NT2/D1 (cell line): ENCODE results near the gene CSRP2.

Experiments used
- DNase-seq: peaks from one replicate; pipeline ENCODE4 v3.0.0-alpha.2; 2011; ENCODE audit warnings: low read depth, low spot score
- H3K27me3 ChIP-seq: 2 replicates; pipeline ENCODE4 v1.6.0; 2011; ENCODE audit warnings: mild to moderate bottlenecking; ENCODE audit not compliant: insufficient read length, insufficient read depth
- H3K36me3 ChIP-seq: 2 replicates; pipeline ENCODE4 v1.6.1; 2011; ENCODE audit warnings: mild to moderate bottlenecking, low read length, mixed read lengths; ENCODE audit not compliant: insufficient read depth, insufficient read length
- H3K4me1 ChIP-seq: 2 replicates; pipeline ENCODE4 v1.5.1; 2011; ENCODE audit not compliant: insufficient read depth, insufficient read length
- H3K4me3 ChIP-seq: 2 replicates; pipeline ENCODE4 v1.5.1; 2011; ENCODE audit warnings: low read depth; ENCODE audit not compliant: insufficient read length
- H3K9ac ChIP-seq: 2 replicates; pipeline ENCODE4 v1.6.0; 2011; ENCODE audit warnings: low read depth; ENCODE audit not compliant: insufficient read length
- H3K9me3 ChIP-seq: 2 replicates; pipeline ENCODE4 v1.5.1; 2011; ENCODE audit warnings: mild to moderate bottlenecking, low read length; ENCODE audit not compliant: insufficient read depth
- SUZ12 ChIP-seq: IDR thresholded peaks from 2 replicates; pipeline ENCODE4 v1.6.1; 2011; ENCODE audit not compliant: insufficient read length, insufficient read depth; ENCODE audit errors: extremely low read depth
- YY1 ChIP-seq: IDR thresholded peaks from 2 replicates; pipeline ENCODE4 v1.6.1; 2011; ENCODE audit not compliant: insufficient read length, insufficient read depth
- ZNF274 ChIP-seq: IDR thresholded peaks from 2 replicates; pipeline ENCODE4 v1.6.1; 2011; ENCODE audit warnings: mild to moderate bottlenecking, low read depth, low read length

CSRP2 gene

DNA sequence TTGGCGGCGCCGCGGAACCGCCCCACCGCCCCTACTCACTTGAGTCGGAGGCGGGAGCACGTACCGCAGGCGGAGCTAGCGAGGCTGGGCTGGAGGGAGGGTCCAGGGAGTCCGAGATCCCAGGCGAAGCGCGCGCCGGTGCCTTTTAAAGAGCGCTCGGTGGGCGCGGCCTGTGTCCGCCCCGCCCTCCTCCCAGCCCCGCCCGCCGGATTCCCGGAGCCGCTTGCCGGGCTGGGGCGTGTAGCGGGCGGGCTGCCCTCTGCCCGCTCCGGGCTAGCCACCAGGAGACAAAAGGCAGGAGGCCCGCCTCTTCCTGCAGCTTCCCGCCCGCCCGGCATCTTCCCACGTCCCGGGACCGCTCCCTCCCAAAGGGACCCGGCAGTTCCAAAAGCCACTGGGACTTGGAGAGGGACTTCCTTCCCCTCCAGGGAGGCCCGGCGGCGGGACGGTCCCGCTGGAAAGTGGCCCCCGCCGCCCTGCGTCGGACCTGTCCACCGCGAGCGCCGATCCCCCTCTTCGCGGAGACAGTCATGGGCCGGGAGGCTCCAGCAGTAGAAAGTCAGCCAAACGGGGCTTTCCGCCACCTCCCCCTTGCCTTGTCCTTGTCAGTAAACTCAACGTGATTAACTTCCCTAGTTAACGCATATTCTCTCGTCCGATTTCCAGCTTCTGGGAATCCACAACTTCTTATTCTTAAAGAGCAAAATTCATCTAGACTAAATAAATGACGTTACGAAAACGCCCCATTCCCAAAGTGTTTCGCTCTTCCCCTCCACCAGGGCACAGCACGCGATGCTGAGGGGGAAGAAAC is at the start of gene CSRP2:
CSRP2 (minus strand) TSS at position 121 of the 811 bp plus-strand sequence. CDS start 12,759 bp downstream, outside the sequence.
- TF ChIP-seq SUZ12 = no peak
- TF ChIP-seq YY1 = no peak
- no peak for TF ChIP-seq ZNF274
- Histone ChIP-seq H3K4me3 (peak within 1 kb of the TSS; percentile 74), H3K9me3 (no peaks in the 10 kb centered on the region), H3K9ac (peak within 1 kb of the TSS; percentile 81), H3K27me3 (peaks cover 7% of the 10 kb centered on the region), H3K4me1 (peaks cover 3% of the 10 kb centered on the region), H3K36me3 (peaks cover 13% of the 10 kb centered on the region)
- peak; percentile 88 for DNase-seq

DNA sequence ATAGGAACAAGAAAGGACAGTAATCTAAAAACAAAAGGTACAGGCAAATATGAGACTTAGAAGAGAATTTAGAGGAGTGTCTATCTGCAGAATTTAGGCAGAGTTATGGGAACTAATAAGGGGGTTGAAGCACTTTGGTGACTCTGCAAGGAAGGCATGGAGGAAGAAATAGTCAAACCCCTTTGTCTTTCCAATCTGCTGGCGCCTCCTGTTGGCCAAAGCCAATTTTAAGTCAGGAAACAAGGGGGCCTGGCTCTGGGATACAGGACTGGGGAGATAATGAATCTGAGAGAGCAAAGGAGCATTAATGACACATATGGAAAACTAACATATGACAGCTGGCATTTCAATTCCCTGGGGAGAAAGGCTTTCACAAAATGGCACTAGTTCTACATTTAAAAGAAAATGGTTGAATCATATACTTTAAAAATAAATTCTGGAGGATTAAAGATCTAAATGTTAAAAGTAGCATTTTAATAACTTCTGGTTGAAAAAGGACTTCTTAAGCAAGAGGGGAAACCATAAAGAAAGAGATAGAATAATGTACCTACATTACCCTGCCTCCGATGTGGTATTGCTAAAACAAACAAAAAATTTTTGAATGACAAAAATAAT is 48.5 kb upstream of the CSRP2 start:
- no peaks in the 10 kb centered on the region for H3K9me3 ChIP-seq

DNA sequence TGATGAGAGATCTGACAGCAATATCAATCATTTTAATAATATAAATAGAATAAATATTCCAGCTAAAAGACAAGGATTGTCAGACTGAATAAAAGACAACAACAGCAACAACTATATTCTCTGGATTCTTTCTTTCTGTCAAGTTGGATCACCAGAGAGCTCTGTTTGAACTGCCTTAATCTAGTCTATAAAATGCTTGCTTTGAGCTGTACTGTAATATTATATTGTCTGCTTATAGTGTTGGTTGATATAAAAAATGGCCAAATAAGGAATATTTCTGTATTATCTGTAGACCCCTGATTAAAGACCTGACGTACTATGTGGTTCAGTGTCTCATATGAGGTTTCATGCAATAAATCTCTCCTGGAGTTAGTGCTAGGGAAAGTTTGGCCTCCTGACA is 46.3 kb upstream of the CSRP2 start:
- TF ChIP-seq SUZ12 = no peak
- TF ChIP-seq ZNF274 = no peak
- no peak for TF ChIP-seq YY1

More for the DNA sequence above, 48.5 kb upstream of the CSRP2 start:
- no peak for DNase-seq
- H3K4me1 ChIP-seq = no peaks in the 10 kb centered on the region
- no peak overlapping the region for H3K4me3 ChIP-seq
- no peak overlapping the region for H3K9ac ChIP-seq
- no peaks in the 10 kb centered on the region for H3K27me3 ChIP-seq
- TF ChIP-seq YY1 = no peak
- no peak for TF ChIP-seq SUZ12
- TF ChIP-seq ZNF274 = no peak
- H3K36me3 ChIP-seq = no peaks in the 10 kb centered on the region

DNA sequence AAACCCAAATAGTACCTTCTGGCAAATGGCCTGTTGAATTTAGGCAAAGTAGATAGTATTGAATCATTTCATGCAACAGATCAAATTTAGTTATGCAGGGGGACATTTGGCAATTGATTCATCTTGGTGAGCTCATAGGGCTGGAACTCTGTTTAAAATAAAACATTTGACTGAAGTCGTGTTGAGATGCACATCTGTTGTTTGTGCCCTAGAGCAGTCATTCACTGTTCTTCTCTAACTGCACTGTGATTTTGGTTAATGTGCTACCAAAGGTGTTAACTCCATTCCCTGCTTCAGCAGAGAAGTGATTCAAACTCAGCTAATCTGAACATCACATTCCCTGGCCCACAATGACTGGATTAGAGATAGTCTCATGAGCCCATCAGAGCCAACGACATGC is 44.0 kb upstream of the CSRP2 start:
- DNase-seq = no peak
- no peaks in the 10 kb centered on the region for H3K9me3 ChIP-seq

More for the DNA sequence above, 46.3 kb upstream of the CSRP2 start:
- H3K9me3 ChIP-seq = no peaks in the 10 kb centered on the region
- no peak overlapping the region for H3K9ac ChIP-seq
- no peak for DNase-seq
- no peaks in the 10 kb centered on the region for H3K36me3 ChIP-seq
- no peak overlapping the region for H3K4me3 ChIP-seq
- no peaks in the 10 kb centered on the region for H3K27me3 ChIP-seq
- H3K4me1 ChIP-seq = peaks cover 4% of the 10 kb centered on the region

DNA sequence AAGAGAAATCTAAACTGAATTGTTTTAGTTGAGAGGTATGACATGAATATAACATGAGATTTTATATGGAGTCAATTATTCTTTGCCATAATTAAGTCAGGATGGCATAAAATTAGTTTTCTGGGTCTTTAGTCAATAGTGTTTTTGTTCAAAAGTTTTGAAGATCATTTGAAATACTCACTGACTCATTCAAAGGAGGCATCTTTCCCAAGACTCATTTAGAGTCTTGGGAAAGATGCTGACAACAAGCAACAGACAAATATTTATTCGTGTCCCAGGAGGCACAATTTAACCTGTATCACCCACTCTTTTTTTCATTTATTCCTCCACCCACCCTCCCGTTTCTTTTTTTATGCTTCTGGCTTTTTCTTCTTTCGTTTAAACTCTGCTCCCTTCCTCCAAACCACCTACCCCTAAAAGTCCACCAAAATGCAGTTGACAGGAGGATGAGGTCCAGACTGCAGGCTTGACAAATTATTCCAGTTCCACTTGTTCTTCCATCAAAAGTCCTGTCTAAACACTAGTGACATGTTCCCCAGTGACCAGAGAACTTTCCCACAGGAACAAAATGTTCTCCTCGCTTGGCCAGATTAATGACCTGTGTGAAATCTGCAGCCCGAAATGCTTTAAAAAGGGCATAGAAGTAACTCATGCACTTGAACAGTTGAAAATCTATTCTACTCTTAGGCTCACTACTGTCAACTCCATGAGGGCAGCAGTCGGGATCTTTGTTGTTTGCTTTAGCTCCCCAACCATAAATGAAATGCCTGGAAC is 43.3 kb upstream of the CSRP2 start:
- Histone ChIP-seq H3K4me3 (no peak overlapping the region), H3K27me3 (no peaks in the 10 kb centered on the region), H3K36me3 (no peaks in the 10 kb centered on the region), H3K4me1 (peaks cover 10% of the 10 kb centered on the region), H3K9me3 (no peaks in the 10 kb centered on the region), H3K9ac (no peak overlapping the region)
- TF ChIP-seq ZNF274 (no peak), YY1 (no peak), SUZ12 (no peak)
- no peak for DNase-seq

More for the DNA sequence above, 44.0 kb upstream of the CSRP2 start:
- Histone ChIP-seq H3K4me3 (no peak overlapping the region), H3K36me3 (no peaks in the 10 kb centered on the region), H3K27me3 (no peaks in the 10 kb centered on the region), H3K4me1 (peaks cover 10% of the 10 kb centered on the region), H3K9ac (no peak overlapping the region)
- TF ChIP-seq SUZ12 (no peak), ZNF274 (no peak), YY1 (no peak)

DNA sequence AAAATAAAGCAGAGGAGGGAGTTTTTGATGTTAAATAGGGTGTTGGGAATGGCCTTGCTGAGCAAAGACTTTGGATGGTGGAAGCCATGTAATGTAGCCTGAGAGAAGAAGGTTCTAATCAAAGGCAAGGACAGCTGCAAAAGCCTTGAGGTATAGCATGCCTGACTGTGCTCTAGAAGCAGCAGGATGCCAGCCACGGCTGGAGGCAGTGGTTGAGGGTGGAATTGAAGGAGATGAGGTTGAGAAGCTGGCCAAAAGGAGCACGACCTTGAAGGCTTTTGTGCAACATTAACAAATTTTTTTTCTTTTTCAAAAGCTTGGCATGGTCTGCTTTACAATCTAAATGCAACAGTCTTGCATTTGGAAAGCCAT is 42.3 kb upstream of the CSRP2 start:
- Histone ChIP-seq H3K9ac (no peak overlapping the region), H3K27me3 (no peaks in the 10 kb centered on the region), H3K4me1 (peaks cover 10% of the 10 kb centered on the region), H3K9me3 (no peaks in the 10 kb centered on the region), H3K4me3 (no peak overlapping the region), H3K36me3 (no peaks in the 10 kb centered on the region)
- no peak for DNase-seq
- TF ChIP-seq SUZ12 (no peak), YY1 (no peak), ZNF274 (no peak)

DNA sequence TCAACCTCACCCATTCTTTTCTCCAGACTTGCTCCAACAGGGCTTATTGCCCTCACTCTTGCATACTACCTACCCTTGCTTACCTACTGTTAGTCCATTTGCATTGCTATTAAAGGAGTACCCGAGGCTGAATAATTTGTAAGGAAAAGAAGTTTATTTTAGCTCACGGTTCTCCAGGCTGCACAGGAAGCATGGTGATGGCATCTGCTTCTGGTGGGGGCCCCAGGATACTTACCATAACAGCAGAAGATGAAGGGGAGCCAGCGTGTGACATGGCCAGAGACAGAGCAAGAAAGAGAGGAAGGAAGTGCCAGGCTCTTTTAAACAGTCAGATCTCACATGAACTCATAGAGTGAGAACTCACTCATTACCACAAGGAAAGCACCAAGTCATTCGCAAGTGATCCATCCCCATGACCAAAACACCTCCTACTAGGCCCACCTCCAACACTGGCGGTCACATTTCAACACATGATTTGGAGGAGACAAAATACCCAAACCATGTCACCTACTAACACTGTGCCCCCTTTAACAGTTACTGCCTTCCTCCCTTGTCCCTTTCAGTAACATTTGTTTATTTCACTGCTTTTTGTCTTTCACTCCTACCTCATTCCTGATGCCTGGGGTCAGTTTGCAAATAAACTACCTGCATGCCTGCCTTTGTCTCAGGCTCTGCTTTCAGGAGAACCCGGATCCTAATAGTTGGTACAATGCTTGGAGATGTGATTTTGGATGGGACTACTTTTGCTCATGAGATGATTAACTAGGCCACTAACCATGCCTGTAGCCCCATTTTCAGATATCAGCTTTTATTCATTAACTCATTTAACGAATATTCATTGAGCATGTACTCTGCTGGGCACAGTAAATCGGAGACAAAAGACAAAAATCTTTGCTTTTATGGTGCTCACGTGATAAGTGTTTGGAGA is 41.6 kb upstream of the CSRP2 start:
- H3K27me3 ChIP-seq = no peaks in the 10 kb centered on the region
- TF ChIP-seq ZNF274 (no peak), SUZ12 (no peak), YY1 (no peak)
- no peaks in the 10 kb centered on the region for H3K36me3 ChIP-seq
- H3K9me3 ChIP-seq = no peaks in the 10 kb centered on the region
- H3K4me3 ChIP-seq = no peak overlapping the region
- H3K4me1 ChIP-seq = peaks cover 10% of the 10 kb centered on the region
- DNase-seq = no peak
- H3K9ac ChIP-seq = no peak overlapping the region
